Psoas muscle (tissue), 8 donors: ENCODE measurements around the gene UPF1. TPM values are rescaled to one million over a fixed set of nuclear protein-coding genes. Genes with fewer than 3 reads are reported as not detected.
"Not testable (repeated sequence)": the region's sequence is repeated elsewhere in the genome, so short reads cannot be mapped to it uniquely, and the experiment has no call there.

ENCODE experiments used
- ATAC-seq, 4 donors: fragments of 200-7000 bp; cut with Tn5 transposase; one replicate each; pipeline ENCODE4 v1.9.1; 2020; ENCODE audit warnings: moderate library complexity in 3 of 4, mild to moderate bottlenecking in 2 of 4
- DNase-seq, 2 donors: peaks; one replicate each; pipeline ENCODE4 v3.0.0-alpha.2; 2020
- H3K27ac ChIP-seq: fragments of 200-600 bp; one replicate; pipeline ENCODE4 v1.8.0; 2022
- H3K27me3 ChIP-seq, 3 donors: fragments of 200-600 bp in 1 of 3; one replicate each; pipeline versions ENCODE4 v1.6.1 to v1.8.0; 2013 to 2022; ENCODE audit warnings: low read length in 2 of 3, mild to moderate bottlenecking in 2 of 3, moderate library complexity in 1 of 3; ENCODE audit not compliant: insufficient read depth in 3 of 3
- H3K36me3 ChIP-seq, 2 donors: fragments of 200-600 bp in 1 of 2; one replicate each; pipeline versions ENCODE4 v1.6.1 to v1.8.0; 2013 to 2022; ENCODE audit warnings: low read depth in 1 of 2, mild to moderate bottlenecking in 1 of 2, moderate library complexity in 1 of 2; ENCODE audit not compliant: insufficient read depth in 1 of 2
- H3K4me1 ChIP-seq: fragments of 200-600 bp; one replicate; pipeline ENCODE4 v1.8.0; 2022
- H3K4me3 ChIP-seq: fragments of 200-600 bp; one replicate; pipeline ENCODE4 v1.8.0; 2022; ENCODE audit warnings: mild to moderate bottlenecking
- H3K9me3 ChIP-seq: fragments of 200-600 bp; one replicate; pipeline ENCODE4 v1.8.0; 2022
- WGBS, 3 donors: extraction: QIAGEN DNeasy Blood & Tissue Kit; methylation state at CpG; one replicate each; pipeline versions ENCODE4 v1.1.6 to v1.1.7; 2013; 5-methylcytosine and 5-hydroxymethylcytosine counted together
- intact Hi-C, 2 donors: fragments of 100-400 bp; cut with DNase I; formaldehyde crosslinking; loops; one replicate each; pipeline versions ENCODE4 v1.11.0 to v1.14.2; 2022
- polyA plus RNA-seq, 3 donors: library from polyadenylated mRNA; stranded (reverse); fragments of 200-250 nt; gene quantifications; one replicate each; pipeline ENCODE4 v1.2.3, GENCODE V29; 2013
- total RNA-seq, 4 donors: library from RNA; stranded (reverse); fragmentation: NEBNext Ultra II Directional in 2 of 4; extraction: Animal tissue kit (Norgen Biotek cat#: 25700) in 2 of 4; gene quantifications; one replicate each; pipeline versions ENCODE4 v1.2.1 to v1.2.4, GENCODE V29; 2021 to 2023
- TF ChIP-seq, protein P1 (sequence below): fragments of 200-600 bp; IDR thresholded peaks from one replicate; pipeline ENCODE4 v1.8.0; 2022; ENCODE audit warnings: antibody characterized with exemption
- donor health status: healthy with polysubstance abuse.
- donor health status: DM: no; HTN: no; CAD: no; lungs with moderate emphysema.
- donor health status: Bipolar disorder and iron deficiency.
- donor health status: healthy.
- donor health status: DM: yes; HTN: yes; CAD: no.
- donor health status: DM: no; HTN: no; CAD: no.
- donor health status: DM: no; HTN: no; CAD: no.
- donor health status: DM: yes; HTN: yes; CAD: no.

UPF1 gene
- total and polyA plus RNA-seq, 7 donors: 15.6 to 45.0 (median 34.6) TPM

DNA sequence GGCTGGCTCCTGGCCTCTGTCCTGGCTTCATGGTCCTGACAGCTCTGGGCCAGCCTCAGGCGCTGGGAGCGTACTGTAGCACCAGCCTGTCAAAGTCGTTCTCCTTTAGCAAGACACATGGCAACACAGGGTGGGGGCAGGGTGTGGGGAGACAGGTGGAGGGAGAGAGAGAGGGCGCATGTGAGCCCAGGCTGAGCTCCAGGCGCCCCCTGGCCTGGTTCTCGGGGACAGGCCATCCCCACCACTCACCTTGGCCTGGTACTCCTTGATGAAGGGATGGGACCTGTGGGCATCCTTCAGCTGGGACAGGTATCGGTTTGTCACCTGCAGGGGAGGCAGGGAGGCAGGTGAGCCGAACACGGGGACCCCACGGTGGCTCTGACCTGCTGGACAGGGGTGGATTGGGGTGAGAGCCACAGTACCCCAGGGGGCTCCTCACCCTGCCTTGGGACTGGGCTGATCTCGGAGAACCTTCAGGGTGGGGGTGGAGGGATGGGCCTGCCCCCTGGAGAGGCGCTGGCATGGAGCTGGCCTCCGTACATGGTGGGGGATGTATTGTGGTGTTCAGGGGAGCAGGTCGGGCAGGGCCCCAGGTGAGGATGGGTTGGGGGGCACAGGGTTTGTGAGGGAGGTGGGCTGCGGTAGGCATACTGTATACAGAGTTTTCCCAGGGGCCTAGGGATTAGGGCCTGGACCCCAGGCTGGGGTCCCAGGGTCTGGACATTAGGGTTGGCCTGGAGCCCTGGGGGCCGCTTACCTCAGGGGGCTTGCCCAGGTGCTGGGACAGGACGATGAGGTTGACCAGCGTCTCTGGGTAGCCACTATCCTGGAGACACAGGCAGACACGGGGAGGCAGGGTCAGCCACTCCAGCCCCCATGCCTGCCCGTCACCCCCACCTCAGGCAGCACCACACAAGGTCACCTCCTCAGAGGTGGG lies 68.1 kb downstream of the UPF1 start:
- TF ChIP-seq, protein P1, sequence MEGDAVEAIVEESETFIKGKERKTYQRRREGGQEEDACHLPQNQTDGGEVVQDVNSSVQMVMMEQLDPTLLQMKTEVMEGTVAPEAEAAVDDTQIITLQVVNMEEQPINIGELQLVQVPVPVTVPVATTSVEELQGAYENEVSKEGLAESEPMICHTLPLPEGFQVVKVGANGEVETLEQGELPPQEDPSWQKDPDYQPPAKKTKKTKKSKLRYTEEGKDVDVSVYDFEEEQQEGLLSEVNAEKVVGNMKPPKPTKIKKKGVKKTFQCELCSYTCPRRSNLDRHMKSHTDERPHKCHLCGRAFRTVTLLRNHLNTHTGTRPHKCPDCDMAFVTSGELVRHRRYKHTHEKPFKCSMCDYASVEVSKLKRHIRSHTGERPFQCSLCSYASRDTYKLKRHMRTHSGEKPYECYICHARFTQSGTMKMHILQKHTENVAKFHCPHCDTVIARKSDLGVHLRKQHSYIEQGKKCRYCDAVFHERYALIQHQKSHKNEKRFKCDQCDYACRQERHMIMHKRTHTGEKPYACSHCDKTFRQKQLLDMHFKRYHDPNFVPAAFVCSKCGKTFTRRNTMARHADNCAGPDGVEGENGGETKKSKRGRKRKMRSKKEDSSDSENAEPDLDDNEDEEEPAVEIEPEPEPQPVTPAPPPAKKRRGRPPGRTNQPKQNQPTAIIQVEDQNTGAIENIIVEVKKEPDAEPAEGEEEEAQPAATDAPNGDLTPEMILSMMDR: no peak
- intact Hi-C loops: no loop called here
- 86 to 88% (median 87%) methylated on average over 20 of the region's 20 CpGs for WGBS, 3 donors

DNA sequence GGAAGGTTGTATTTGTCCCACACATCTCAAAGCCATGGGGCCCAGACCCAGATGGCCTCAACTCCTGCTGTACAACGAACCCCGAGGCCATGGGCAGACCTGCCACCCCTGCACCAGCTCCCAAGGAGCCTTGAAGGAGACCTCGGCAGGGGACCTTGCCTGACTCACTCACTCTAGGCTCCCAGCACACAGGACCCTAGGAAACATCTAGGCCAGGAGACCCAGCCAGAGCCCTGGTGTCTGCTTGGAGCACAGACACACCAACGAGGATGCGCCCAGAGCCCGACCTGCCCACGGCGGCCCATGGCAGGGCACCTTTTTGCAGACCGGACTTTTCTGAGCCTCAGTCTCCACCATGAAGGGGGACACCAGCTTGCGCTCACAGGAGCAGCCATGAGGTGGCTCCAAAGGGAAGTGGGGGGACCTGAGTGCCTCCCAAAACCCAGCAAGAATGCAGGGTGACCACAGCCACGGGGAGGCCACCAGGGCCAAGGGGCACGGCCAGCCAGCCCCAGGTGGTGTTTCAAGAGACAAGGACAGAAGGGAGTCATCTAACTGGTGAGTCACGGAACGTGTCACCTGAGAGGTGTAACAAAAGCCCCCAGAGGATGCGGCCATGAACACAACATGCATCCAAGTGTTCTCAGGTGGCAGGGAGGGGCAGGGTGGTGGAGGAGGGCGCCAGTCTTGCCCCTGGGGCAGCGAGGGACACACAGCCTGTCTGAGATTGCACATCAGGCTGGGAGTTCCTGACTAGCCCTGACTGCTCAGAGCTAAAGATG lies 69.1 kb downstream of the UPF1 start:
- TF ChIP-seq, protein P1: no peak
- 79 to 91% (median 81%) methylated on average over 16 to 17 of the region's 17 CpGs for WGBS, 3 donors
- no peak for DNase-seq
- H3K4me3 ChIP-seq: no peak overlapping the region
- H3K9me3 ChIP-seq: no peaks in the 10 kb centered on the region
- no peak overlapping the region for H3K27ac ChIP-seq
- no peaks in the 10 kb centered on the region for H3K27me3 ChIP-seq
- ATAC-seq: no peak
- peaks cover 0 to 51% of the 10 kb centered on the region in 2 donors for H3K36me3 ChIP-seq
- no peaks in the 10 kb centered on the region for H3K4me1 ChIP-seq
- intact Hi-C loops: no loop called here

More for the DNA sequence above, 68.1 kb downstream of the UPF1 start:
- Histone ChIP-seq H3K27me3 (no peaks in the 10 kb centered on the region), H3K36me3 (peaks cover 0 to 41% of the 10 kb centered on the region in 2 donors), H3K27ac (no peak overlapping the region), H3K4me3 (no peak overlapping the region), H3K4me1 (peaks cover 2% of the 10 kb centered on the region), H3K9me3 (no peaks in the 10 kb centered on the region)
- ATAC-seq (no peak), DNase-seq (no peak)

DNA sequence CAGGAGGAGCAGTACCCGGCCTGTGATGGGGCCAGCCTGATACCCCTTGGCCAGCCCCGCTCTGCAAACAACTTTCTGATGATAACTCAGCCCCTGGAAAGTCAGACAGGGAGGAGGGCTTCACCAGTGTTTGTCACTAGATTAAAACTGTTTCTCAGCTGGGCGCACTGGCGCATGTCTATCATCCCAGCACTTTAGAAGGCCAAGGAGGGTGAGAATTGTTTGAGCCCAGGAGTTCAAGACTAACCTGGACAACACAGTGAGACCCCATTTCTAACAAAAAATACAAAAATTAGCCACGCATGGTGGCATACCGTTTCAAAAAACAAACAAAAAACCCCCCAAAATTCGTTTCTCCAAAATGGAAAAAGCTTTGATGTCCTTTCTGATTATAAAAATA lies 69.7 kb downstream of the UPF1 start:
- 81 to 92% (median 82%) methylated on average over 7 of the region's 7 CpGs for WGBS, 3 donors
- Histone ChIP-seq H3K36me3 (peaks cover 3 to 57% of the 10 kb centered on the region in 2 donors), H3K27me3 (no peaks in the 10 kb centered on the region), H3K4me3 (no peak overlapping the region), H3K9me3 (no peaks in the 10 kb centered on the region), H3K27ac (no peak overlapping the region), H3K4me1 (no peaks in the 10 kb centered on the region)
- intact Hi-C loops: no loop called here
- DNase-seq (no peak), ATAC-seq (no peak)
- TF ChIP-seq, protein P1: no peak

DNA sequence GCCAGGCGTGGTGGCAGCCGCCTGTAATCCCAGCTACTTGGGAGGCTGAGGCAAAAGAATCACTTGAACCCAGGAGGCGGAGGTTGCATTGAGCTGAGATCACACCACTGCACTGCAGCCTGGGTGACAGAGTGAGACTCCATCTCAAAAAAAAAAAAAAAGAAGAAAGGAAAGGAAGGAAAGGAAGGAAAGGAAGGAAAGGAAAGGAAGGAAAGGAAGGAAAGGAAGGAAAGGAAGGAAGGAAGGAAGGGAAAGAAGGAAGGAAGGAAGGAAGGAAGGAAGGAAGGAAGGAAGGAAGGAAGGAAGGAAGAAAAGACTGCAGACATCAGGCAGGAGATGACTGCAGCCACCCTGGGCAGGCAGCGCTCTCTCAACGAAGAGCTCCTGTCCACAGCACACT lies 70.8 kb downstream of the UPF1 start:
- H3K27ac ChIP-seq, DNase-seq, H3K27me3 ChIP-seq, ATAC-seq, H3K4me1 ChIP-seq, H3K9me3 ChIP-seq, H3K4me3 ChIP-seq, intact Hi-C loops: not testable (repeated sequence)
- peaks cover 7 to 64% of the 10 kb centered on the region in 2 donors for H3K36me3 ChIP-seq
- 91 to 97% (median 96%) methylated on average over 5 of the region's 5 CpGs for WGBS, 3 donors
